Measurements from ENCODE around the gene CRISPLD2.

- TF ChIP-seq CTCF (conservative IDR thresholded peaks at IDR 0.05 in 1 of 2, IDR thresholded peaks at IDR 0.05 in 1 of 2; ENCODE audit: low read depth in 1 of 2, low read length in 2 of 2) = no peak
- no peak for TF ChIP-seq EZH2 (IDR thresholded peaks at IDR 0.05; ENCODE audit: low read length, missing control alignments)
Measured at GRCh38 chr16:84844049-84844350, 24.2 kb downstream of the CRISPLD2 start.
